NCI-H2227 (cell line): ENCODE measurements around the gene SNX5.
"Not testable (repeated sequence)": the region's sequence is repeated elsewhere in the genome, so short reads cannot be mapped to it uniquely, and the experiment has no call there.

Experiments used
- DNase-seq: peaks from one replicate; lab custom pipeline; 2025; ENCODE audit not compliant: unreplicated experiment; lab: John Stamatoyannopoulos, UW

The SNX5 gene

GRCh38 chr20:17960400-17960885 lies 8.2 kb downstream of the SNX5 start:
- not testable (repeated sequence) for DNase-seq

- no peak for DNase-seq
Measured at GRCh38 chr20:17959257-17959627, 9.4 kb downstream of the SNX5 start.

- DNase-seq = no peak
Measured at GRCh38 chr20:17958373-17959256, 10.0 kb downstream of the SNX5 start.

- no peak for DNase-seq
Measured at GRCh38 chr20:17957505-17958363, 10.9 kb downstream of the SNX5 start.

GRCh38 chr20:17956099-17956685 lies 12.4 kb downstream of the SNX5 start:
- DNase-seq = no peak

- no peak for DNase-seq
Measured at GRCh38 chr20:17955302-17955701, 13.3 kb downstream of the SNX5 start.

- no peak for DNase-seq
Measured at GRCh38 chr20:17953935-17954334, 14.7 kb downstream of the SNX5 start.

- no peak for DNase-seq
Measured at GRCh38 chr20:17952692-17953684, 15.6 kb downstream of the SNX5 start.

GRCh38 chr20:17951323-17951722 lies 17.3 kb downstream of the SNX5 start:
- DNase-seq = no peak

GRCh38 chr20:17950670-17951069 lies 17.9 kb downstream of the SNX5 start:
- DNase-seq = no peak

- no peak for DNase-seq
Measured at GRCh38 chr20:17949899-17950298, 18.7 kb downstream of the SNX5 start.

- DNase-seq = no peak
Measured at GRCh38 chr20:17948442-17948841, 20.2 kb downstream of the SNX5 start.

- DNase-seq = no peak
Measured at GRCh38 chr20:17947474-17947815, 21.1 kb downstream of the SNX5 start.

- DNase-seq = no peak
Measured at GRCh38 chr20:17946572-17947473, 21.8 kb downstream of the SNX5 start.

GRCh38 chr20:17946040-17946439 lies 22.6 kb downstream of the SNX5 start:
- DNase-seq = no peak

- DNase-seq = no peak
Measured at GRCh38 chr20:17944854-17945474, 23.6 kb downstream of the SNX5 start.

- DNase-seq = no peak
Measured at GRCh38 chr20:17943343-17943742, 25.3 kb downstream of the SNX5 start.

- no peak for DNase-seq
Measured at GRCh38 chr20:17941826-17942196, 26.8 kb downstream of the SNX5 start.
